ENCODE data around the gene OR6K3.

Gene OR6K3

GRCh38 chr1:158720620-158721019 is at the start of gene OR6K3:
Gene OR6K3 (minus strand): TSS chr1:158720720. CDS start chr1:158718115, 2,605 bp downstream.
- H3K4me3 ChIP-seq (ENCODE audit: low read length): no peak within 1 kb of the TSS

GRCh38 chr1:158754420-158754819 is 33.9 kb upstream of the OR6K3 start, which contains the start of gene OR6K6:
Gene OR6K6 (plus strand): TSS chr1:158754720. CDS start chr1:158754888, 168 bp downstream.
- Histone ChIP-seq H3K4me1 (ENCODE audit: control insufficient read depth, insufficient read depth, low read length) (no peaks in the 10 kb centered on the region), H3K4me3 (ENCODE audit: low read length) (no peak within 1 kb of the TSS), H3K9ac (ENCODE audit: low read length) (no peak within 1 kb of the TSS), H3K36me3 (ENCODE audit: control insufficient read depth, insufficient read depth, low read length) (no peaks in the 10 kb centered on the region), H3K27ac (ENCODE audit: low read depth, low read length) (no peak within 1 kb of the TSS), H3K27me3 (ENCODE audit: control insufficient read depth, insufficient read depth, low read length) (no peaks in the 10 kb centered on the region)

More at GRCh38 chr1:158720620-158721019, at the start of gene OR6K3:
- Histone ChIP-seq H3K27me3 (ENCODE audit: control insufficient read depth, insufficient read depth, low read length) (no peaks in the 10 kb centered on the region), H3K27ac (ENCODE audit: low read depth, low read length) (no peak within 1 kb of the TSS), H3K36me3 (ENCODE audit: control insufficient read depth, insufficient read depth, low read length) (no peaks in the 10 kb centered on the region), H3K4me1 (ENCODE audit: control insufficient read depth, insufficient read depth, low read length) (no peaks in the 10 kb centered on the region), H3K9ac (ENCODE audit: low read length) (no peak within 1 kb of the TSS)

GRCh38 chr1:158752155-158752712 is 31.7 kb upstream of the OR6K3 start:
- H3K27me3 ChIP-seq (ENCODE audit: control insufficient read depth, insufficient read depth, low read length): no peaks in the 10 kb centered on the region

GRCh38 chr1:158735848-158736247 is 15.3 kb upstream of the OR6K3 start:
- Histone ChIP-seq H3K4me3 (ENCODE audit: low read length) (no peak overlapping the region), H3K4me1 (ENCODE audit: control insufficient read depth, insufficient read depth, low read length) (no peaks in the 10 kb centered on the region), H3K27me3 (ENCODE audit: control insufficient read depth, insufficient read depth, low read length) (no peaks in the 10 kb centered on the region), H3K9ac (ENCODE audit: low read length) (no peak overlapping the region), H3K27ac (ENCODE audit: low read depth, low read length) (no peak overlapping the region), H3K36me3 (ENCODE audit: control insufficient read depth, insufficient read depth, low read length) (no peaks in the 10 kb centered on the region)

More at GRCh38 chr1:158752155-158752712, 31.7 kb upstream of the OR6K3 start:
- no peaks in the 10 kb centered on the region for H3K4me1 ChIP-seq (ENCODE audit: control insufficient read depth, insufficient read depth, low read length)
- no peak overlapping the region for H3K9ac ChIP-seq (ENCODE audit: low read length)
- no peak overlapping the region for H3K4me3 ChIP-seq (ENCODE audit: low read length)
- H3K27ac ChIP-seq (ENCODE audit: low read depth, low read length): no peak overlapping the region
- H3K36me3 ChIP-seq (ENCODE audit: control insufficient read depth, insufficient read depth, low read length): no peaks in the 10 kb centered on the region

- H3K4me3 ChIP-seq (ENCODE audit: low read length): no peak overlapping the region
- H3K27ac ChIP-seq (ENCODE audit: low read depth, low read length): no peak overlapping the region
- H3K9ac ChIP-seq (ENCODE audit: low read length): no peak overlapping the region
- no peaks in the 10 kb centered on the region for H3K36me3 ChIP-seq (ENCODE audit: control insufficient read depth, insufficient read depth, low read length)
- no peaks in the 10 kb centered on the region for H3K4me1 ChIP-seq (ENCODE audit: control insufficient read depth, insufficient read depth, low read length)
- no peaks in the 10 kb centered on the region for H3K27me3 ChIP-seq (ENCODE audit: control insufficient read depth, insufficient read depth, low read length)
Measured at GRCh38 chr1:158732524-158732923, 12.0 kb upstream of the OR6K3 start.

- Histone ChIP-seq H3K4me1 (ENCODE audit: control insufficient read depth, insufficient read depth, low read length) (no peaks in the 10 kb centered on the region), H3K36me3 (ENCODE audit: control insufficient read depth, insufficient read depth, low read length) (no peaks in the 10 kb centered on the region), H3K9ac (ENCODE audit: low read length) (no peak overlapping the region), H3K27me3 (ENCODE audit: control insufficient read depth, insufficient read depth, low read length) (no peaks in the 10 kb centered on the region), H3K27ac (ENCODE audit: low read depth, low read length) (no peak overlapping the region), H3K4me3 (ENCODE audit: low read length) (no peak overlapping the region)
Measured at GRCh38 chr1:158731707-158732106, 11.2 kb upstream of the OR6K3 start.

GRCh38 chr1:158730453-158730852 is 9.9 kb upstream of the OR6K3 start:
- Histone ChIP-seq H3K9ac (ENCODE audit: low read length) (no peak overlapping the region), H3K27me3 (ENCODE audit: control insufficient read depth, insufficient read depth, low read length) (no peaks in the 10 kb centered on the region), H3K4me1 (ENCODE audit: control insufficient read depth, insufficient read depth, low read length) (no peaks in the 10 kb centered on the region), H3K4me3 (ENCODE audit: low read length) (no peak overlapping the region), H3K27ac (ENCODE audit: low read depth, low read length) (no peak overlapping the region), H3K36me3 (ENCODE audit: control insufficient read depth, insufficient read depth, low read length) (no peaks in the 10 kb centered on the region)

GRCh38 chr1:158728510-158729225 is 8.1 kb upstream of the OR6K3 start:
- no peaks in the 10 kb centered on the region for H3K4me1 ChIP-seq (ENCODE audit: control insufficient read depth, insufficient read depth, low read length)
- no peaks in the 10 kb centered on the region for H3K27me3 ChIP-seq (ENCODE audit: control insufficient read depth, insufficient read depth, low read length)
- H3K27ac ChIP-seq (ENCODE audit: low read depth, low read length): no peak overlapping the region
- H3K4me3 ChIP-seq (ENCODE audit: low read length): no peak overlapping the region
- H3K9ac ChIP-seq (ENCODE audit: low read length): no peak overlapping the region
- H3K36me3 ChIP-seq (ENCODE audit: control insufficient read depth, insufficient read depth, low read length): no peaks in the 10 kb centered on the region

- no peaks in the 10 kb centered on the region for H3K36me3 ChIP-seq (ENCODE audit: control insufficient read depth, insufficient read depth, low read length)
- no peaks in the 10 kb centered on the region for H3K27me3 ChIP-seq (ENCODE audit: control insufficient read depth, insufficient read depth, low read length)
- no peak overlapping the region for H3K9ac ChIP-seq (ENCODE audit: low read length)
- no peak overlapping the region for H3K27ac ChIP-seq (ENCODE audit: low read depth, low read length)
- no peaks in the 10 kb centered on the region for H3K4me1 ChIP-seq (ENCODE audit: control insufficient read depth, insufficient read depth, low read length)
- H3K4me3 ChIP-seq (ENCODE audit: low read length): no peak overlapping the region
Measured at GRCh38 chr1:158724442-158724841, 3.9 kb upstream of the OR6K3 start.

GRCh38 chr1:158719664-158720063 is 856 bp downstream of the OR6K3 start:
- no peaks in the 10 kb centered on the region for H3K4me1 ChIP-seq (ENCODE audit: control insufficient read depth, insufficient read depth, low read length)
- H3K27me3 ChIP-seq (ENCODE audit: control insufficient read depth, insufficient read depth, low read length): no peaks in the 10 kb centered on the region
- no peaks in the 10 kb centered on the region for H3K36me3 ChIP-seq (ENCODE audit: control insufficient read depth, insufficient read depth, low read length)
- no peak overlapping the region for H3K9ac ChIP-seq (ENCODE audit: low read length)
- H3K27ac ChIP-seq (ENCODE audit: low read depth, low read length): no peak overlapping the region
- no peak overlapping the region for H3K4me3 ChIP-seq (ENCODE audit: low read length)

GRCh38 chr1:158717344-158717743 is 3.2 kb downstream of the OR6K3 start:
- Histone ChIP-seq H3K27me3 (ENCODE audit: control insufficient read depth, insufficient read depth, low read length) (no peaks in the 10 kb centered on the region), H3K9ac (ENCODE audit: low read length) (no peak overlapping the region), H3K4me1 (ENCODE audit: control insufficient read depth, insufficient read depth, low read length) (no peaks in the 10 kb centered on the region), H3K36me3 (ENCODE audit: control insufficient read depth, insufficient read depth, low read length) (no peaks in the 10 kb centered on the region), H3K27ac (ENCODE audit: low read depth, low read length) (no peak overlapping the region), H3K4me3 (ENCODE audit: low read length) (no peak overlapping the region)

GRCh38 chr1:158716335-158716734 is 4.2 kb downstream of the OR6K3 start:
- no peak overlapping the region for H3K27ac ChIP-seq (ENCODE audit: low read depth, low read length)
- no peaks in the 10 kb centered on the region for H3K27me3 ChIP-seq (ENCODE audit: control insufficient read depth, insufficient read depth, low read length)
- no peaks in the 10 kb centered on the region for H3K4me1 ChIP-seq (ENCODE audit: control insufficient read depth, insufficient read depth, low read length)
- H3K36me3 ChIP-seq (ENCODE audit: control insufficient read depth, insufficient read depth, low read length): no peaks in the 10 kb centered on the region
- no peak overlapping the region for H3K4me3 ChIP-seq (ENCODE audit: low read length)
- H3K9ac ChIP-seq (ENCODE audit: low read length): no peak overlapping the region

GRCh38 chr1:158714754-158715153 is 5.8 kb downstream of the OR6K3 start:
- Histone ChIP-seq H3K27ac (ENCODE audit: low read depth, low read length) (no peak overlapping the region), H3K4me3 (ENCODE audit: low read length) (no peak overlapping the region)

More at GRCh38 chr1:158714754-158715153, 5.8 kb downstream of the OR6K3 start:
- Histone ChIP-seq H3K27me3 (ENCODE audit: control insufficient read depth, insufficient read depth, low read length) (no peaks in the 10 kb centered on the region), H3K4me1 (ENCODE audit: control insufficient read depth, insufficient read depth, low read length) (no peaks in the 10 kb centered on the region), H3K9ac (ENCODE audit: low read length) (no peak overlapping the region), H3K36me3 (ENCODE audit: control insufficient read depth, insufficient read depth, low read length) (no peaks in the 10 kb centered on the region)

Data from rectal smooth muscle tissue (tissue), 1 donor.